CD4-positive, alpha-beta memory T cell (primary cell): Measurements from ENCODE around the gene DCAF12L2. TPM values are rescaled to one million over a fixed set of nuclear protein-coding genes. Genes with fewer than 3 reads are reported as not detected.

Source experiments
- CTCF ChIA-PET: fragments of 350-600 bp; sonication (Branson Sonifier 250); formaldehyde crosslinking; loops from one replicate; lab custom pipeline; 2021; ENCODE audit warnings: inconsistent platforms; ENCODE audit not compliant: partially characterized antibody; lab: Charles Lee
- POLR2A ChIA-PET: fragments of 350-600 bp; sonication (Branson Sonifier 250); formaldehyde crosslinking; loops from one replicate; lab custom pipeline; 2021; ENCODE audit not compliant: partially characterized antibody; lab: Charles Lee
- DNase-seq, 5 donors: peaks; one replicate each; pipeline versions ENCODE4 v3.0.0 to v3.0.0-alpha.2; 2020 to 2022; ENCODE audit warnings: mixed read lengths in 1 of 5
- H3K27ac ChIP-seq: one replicate; pipeline ENCODE4 v1.7.0; 2013; ENCODE audit warnings: low read depth, low read length
- H3K27me3 ChIP-seq: 2 replicates; pipeline ENCODE4 v1.7.0; 2013; ENCODE audit warnings: mild to moderate bottlenecking, low read length, moderate library complexity; ENCODE audit not compliant: insufficient read depth
- H3K36me3 ChIP-seq: 2 replicates; pipeline ENCODE4 v1.7.0; 2013; ENCODE audit warnings: mild to moderate bottlenecking, low read length, moderate library complexity; ENCODE audit not compliant: insufficient read depth
- H3K4me1 ChIP-seq: 2 replicates; pipeline ENCODE4 v1.7.0; 2013; ENCODE audit warnings: mild to moderate bottlenecking, low read length, moderate library complexity; ENCODE audit not compliant: insufficient read depth
- H3K4me3 ChIP-seq, 2 donors: one replicate each; pipeline ENCODE4 v1.7.0; 2013; ENCODE audit warnings: low read length in 2 of 2, mild to moderate bottlenecking in 1 of 2
- H3K9me3 ChIP-seq, 2 donors: one replicate each; pipeline ENCODE4 v1.7.0; 2013; ENCODE audit warnings: low read length in 2 of 2, control low read depth in 1 of 2; ENCODE audit not compliant: control insufficient read depth in 1 of 2
- H3K27ac Mint-ChIP-seq, 7 donors: one replicate each; pipeline ENCODE4 v1.8.0; 2020 to 2021; ENCODE audit warnings: mixed read lengths in 7 of 7, mild to moderate bottlenecking in 6 of 7, inconsistent platforms in 3 of 7, moderate library complexity in 3 of 7
- H3K27me3 Mint-ChIP-seq, 2 donors: one replicate each; pipeline ENCODE4 v1.8.0; 2020 to 2021; ENCODE audit warnings: mixed read lengths in 2 of 2
- H3K36me3 Mint-ChIP-seq, 2 donors: one replicate each; pipeline ENCODE4 v1.8.0; 2020 to 2021; ENCODE audit warnings: mixed read lengths in 2 of 2, inconsistent platforms in 1 of 2, mild to moderate bottlenecking in 1 of 2
- H3K4me1 Mint-ChIP-seq, 4 donors: one replicate each; pipeline ENCODE4 v1.8.0; 2020 to 2021; ENCODE audit warnings: mixed read lengths in 4 of 4, mild to moderate bottlenecking in 1 of 4
- H3K4me3 Mint-ChIP-seq, 8 donors: one replicate each; pipeline ENCODE4 v1.8.0; 2020 to 2021; ENCODE audit warnings: mixed read lengths in 8 of 8, mild to moderate bottlenecking in 7 of 8, moderate library complexity in 6 of 8, inconsistent platforms in 3 of 8
- H3K9me3 Mint-ChIP-seq, 8 donors: one replicate each; pipeline ENCODE4 v1.8.0; 2020 to 2021; ENCODE audit warnings: mixed read lengths in 8 of 8, mild to moderate bottlenecking in 5 of 8, inconsistent platforms in 3 of 8, moderate library complexity in 1 of 8
- intact Hi-C: fragments of 100-400 bp; cut with micrococcal nuclease; formaldehyde crosslinking; loops from one replicate; pipeline ENCODE4 v1.15.1; 2023
- polyA plus RNA-seq, 2 donors: library from polyadenylated mRNA; unstranded; fragments of 300-500 nt; fragmentation: Illumina TruSeq; gene quantifications; one replicate each; pipeline ENCODE4 v1.2.3, GENCODE V29; 2021
- total RNA-seq, 2 experiments: library from RNA; stranded (reverse); gene quantifications; one replicate each; pipeline ENCODE4 v1.2.3, GENCODE V29; 2021

DCAF12L2 gene
- total and polyA plus RNA-seq, 4 experiments from 2014 or later = not detected

DNA sequence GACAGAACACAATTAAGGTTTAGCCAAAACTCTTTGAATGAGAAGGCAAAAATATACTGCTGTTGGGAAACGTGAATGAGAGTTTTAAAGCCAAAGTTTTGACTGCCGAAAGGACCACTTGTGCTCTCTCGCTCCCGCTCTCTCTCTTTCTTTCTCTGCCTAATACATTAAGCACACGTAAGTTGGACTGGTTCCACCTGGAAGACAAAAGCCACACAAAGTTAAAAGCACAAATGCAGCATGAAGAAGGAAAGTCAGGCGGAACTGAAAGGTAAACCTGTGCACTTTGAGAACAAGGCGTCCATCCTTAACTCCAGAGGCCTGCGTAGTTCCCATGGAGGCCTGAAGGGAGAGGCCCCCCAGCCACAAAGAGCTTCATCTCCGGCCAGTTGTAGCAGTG lies 1.9 kb downstream of the DCAF12L2 start:
- H3K4me3 Mint-ChIP-seq = peak overlapping the region in 2 of 8 donors; percentile 2 to 38
- peaks cover 0 to 2% (median 0%) of the 10 kb centered on the region in 4 donors for H3K4me1 Mint-ChIP-seq
- H3K9me3 Mint-ChIP-seq = peaks cover 0 to 3% (median 0%) of the 10 kb centered on the region in 8 donors
- H3K36me3 Mint-ChIP-seq = no peaks in the 10 kb centered on the region
- intact Hi-C loops = no loop called here
- ChIA-PET POLR2A (no interaction called here), CTCF (no interaction called here)
- H3K27ac Mint-ChIP-seq = no peak overlapping the region
- H3K4me3 ChIP-seq = no peak overlapping the region
- H3K9me3 ChIP-seq = no peaks in the 10 kb centered on the region
- H3K36me3 ChIP-seq = no peaks in the 10 kb centered on the region
- no peak for DNase-seq
- no peak overlapping the region for H3K27ac ChIP-seq
- H3K27me3 ChIP-seq = no peaks in the 10 kb centered on the region
- H3K27me3 Mint-ChIP-seq = peaks cover 0 to 1% of the 10 kb centered on the region in 2 donors
- H3K4me1 ChIP-seq = no peaks in the 10 kb centered on the region

DNA sequence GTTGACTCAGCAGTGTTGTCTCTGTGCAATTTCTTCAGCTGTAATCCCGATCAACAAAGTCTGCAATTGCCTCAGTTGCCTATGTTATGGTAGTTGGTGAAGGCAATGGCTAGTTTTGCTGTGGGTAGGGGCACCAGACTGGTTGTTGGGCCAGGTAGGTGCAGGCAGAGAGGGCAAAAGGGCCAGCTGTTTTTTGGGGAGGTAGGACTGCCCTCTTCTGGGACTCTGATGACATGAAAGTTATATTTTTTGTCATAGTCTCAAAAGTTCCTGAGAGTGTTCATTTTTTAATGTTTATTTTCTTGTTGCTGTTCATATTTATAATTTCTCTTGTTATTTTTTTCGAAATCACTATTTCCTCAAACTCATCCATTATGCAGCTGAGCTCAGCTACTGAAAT lies 25.1 kb downstream of the DCAF12L2 start:
- Mint-ChIP-seq H3K4me3 (no peak overlapping the region), H3K27ac (no peak overlapping the region), H3K36me3 (no peaks in the 10 kb centered on the region), H3K4me1 (no peaks in the 10 kb centered on the region), H3K9me3 (peaks cover 0 to 9% (median 0%) of the 10 kb centered on the region in 8 donors), H3K27me3 (no peaks in the 10 kb centered on the region)
- Histone ChIP-seq H3K9me3 (no peaks in the 10 kb centered on the region), H3K27me3 (no peaks in the 10 kb centered on the region), H3K4me1 (no peaks in the 10 kb centered on the region), H3K27ac (no peak overlapping the region), H3K4me3 (no peak overlapping the region), H3K36me3 (no peaks in the 10 kb centered on the region)
- ChIA-PET CTCF (no interaction called here), POLR2A (no interaction called here)
- no peak for DNase-seq
- intact Hi-C loops = no loop called here

- Mint-ChIP-seq H3K9me3 (peaks cover 0 to 6% (median 0%) of the 10 kb centered on the region in 8 donors), H3K36me3 (no peaks in the 10 kb centered on the region), H3K4me1 (no peaks in the 10 kb centered on the region), H3K27ac (no peak overlapping the region), H3K27me3 (no peaks in the 10 kb centered on the region), H3K4me3 (no peak overlapping the region)
- Histone ChIP-seq H3K36me3 (no peaks in the 10 kb centered on the region), H3K27me3 (no peaks in the 10 kb centered on the region), H3K9me3 (no peaks in the 10 kb centered on the region), H3K4me3 (no peak overlapping the region), H3K27ac (no peak overlapping the region), H3K4me1 (no peaks in the 10 kb centered on the region)
- intact Hi-C loops = no loop called here
- DNase-seq = no peak
- POLR2A ChIA-PET = no interaction called here
- CTCF ChIA-PET = no interaction called here
Measured at GRCh38 chrX:126137899-126138298, 28.2 kb downstream of the DCAF12L2 start.

DNA sequence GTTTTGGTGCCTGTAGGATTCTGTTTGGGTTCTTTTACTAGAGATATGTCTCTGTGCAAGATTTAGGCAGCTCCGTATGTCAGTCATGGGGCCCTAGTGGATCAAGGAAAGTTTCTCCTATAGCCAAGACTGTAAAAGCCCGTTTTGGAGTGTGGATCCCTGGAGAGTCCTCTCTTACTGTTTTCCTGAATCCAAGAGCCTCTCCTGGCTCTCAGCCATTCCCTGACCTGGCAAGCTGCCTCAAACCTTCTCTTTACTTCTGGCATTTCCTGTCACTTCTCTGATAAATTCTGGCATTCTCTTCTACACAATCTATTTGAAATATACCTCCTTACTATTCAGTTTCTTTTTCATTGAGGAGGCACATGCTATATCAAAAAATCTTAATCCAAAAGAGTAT lies 41.4 kb downstream of the DCAF12L2 start:
- Mint-ChIP-seq H3K4me3 (no peak overlapping the region), H3K9me3 (peaks cover 0 to 6% (median 0%) of the 10 kb centered on the region in 8 donors), H3K27ac (no peak overlapping the region), H3K4me1 (no peaks in the 10 kb centered on the region), H3K27me3 (no peaks in the 10 kb centered on the region), H3K36me3 (no peaks in the 10 kb centered on the region)
- DNase-seq = no peak
- intact Hi-C loops = no loop called here
- ChIA-PET POLR2A (no interaction called here), CTCF (no interaction called here)
- no peaks in the 10 kb centered on the region for H3K4me1 ChIP-seq
- no peak overlapping the region for H3K4me3 ChIP-seq
- no peaks in the 10 kb centered on the region for H3K27me3 ChIP-seq
- no peaks in the 10 kb centered on the region for H3K36me3 ChIP-seq
- H3K27ac ChIP-seq = no peak overlapping the region
- no peaks in the 10 kb centered on the region for H3K9me3 ChIP-seq
